ENCODE data around the gene RPL18. TPM values are rescaled to one million over a fixed set of nuclear protein-coding genes. Genes with fewer than 3 reads are reported as not detected.

The RPL18 gene
- total RNA-seq, 4 donors from 2014 or later, result 1,394 to 2,260 (median 1,686) TPM

GRCh38 chr19:48619692-48620585 lies 961 bp upstream of the RPL18 start:
- H3K4me1 ChIP-seq, result peaks cover 31 to 62% (median 55%) of the 10 kb centered on the region in 4 donors
- no peak for DNase-seq
- peak overlapping the region; percentile 90 to 97 (median 94) for H3K27ac ChIP-seq
- in situ Hi-C loops (cut with MboI; ENCODE audit: low pct_ligation_motif_present in 1 of 4, low pct_unique_long_range_greater_than_20kb in 1 of 4, low sequenced_read_pairs in 3 of 4), result no loop called here
- peaks cover 0 to 19% (median 6%) of the 10 kb centered on the region in 4 donors for H3K36me3 ChIP-seq
- TF ChIP-seq, protein P1, sequence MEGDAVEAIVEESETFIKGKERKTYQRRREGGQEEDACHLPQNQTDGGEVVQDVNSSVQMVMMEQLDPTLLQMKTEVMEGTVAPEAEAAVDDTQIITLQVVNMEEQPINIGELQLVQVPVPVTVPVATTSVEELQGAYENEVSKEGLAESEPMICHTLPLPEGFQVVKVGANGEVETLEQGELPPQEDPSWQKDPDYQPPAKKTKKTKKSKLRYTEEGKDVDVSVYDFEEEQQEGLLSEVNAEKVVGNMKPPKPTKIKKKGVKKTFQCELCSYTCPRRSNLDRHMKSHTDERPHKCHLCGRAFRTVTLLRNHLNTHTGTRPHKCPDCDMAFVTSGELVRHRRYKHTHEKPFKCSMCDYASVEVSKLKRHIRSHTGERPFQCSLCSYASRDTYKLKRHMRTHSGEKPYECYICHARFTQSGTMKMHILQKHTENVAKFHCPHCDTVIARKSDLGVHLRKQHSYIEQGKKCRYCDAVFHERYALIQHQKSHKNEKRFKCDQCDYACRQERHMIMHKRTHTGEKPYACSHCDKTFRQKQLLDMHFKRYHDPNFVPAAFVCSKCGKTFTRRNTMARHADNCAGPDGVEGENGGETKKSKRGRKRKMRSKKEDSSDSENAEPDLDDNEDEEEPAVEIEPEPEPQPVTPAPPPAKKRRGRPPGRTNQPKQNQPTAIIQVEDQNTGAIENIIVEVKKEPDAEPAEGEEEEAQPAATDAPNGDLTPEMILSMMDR (IDR thresholded peaks at IDR 0.05), result peak in 2 of 5 experiments; percentile 27
- no peak for TF ChIP-seq POLR2A (IDR thresholded peaks at IDR 0.05)
- WGBS, 2 donors (ENCODE audit: low coverage in 1 of 2), result 31 to 57% methylated on average over 1 to 6 of the region's 6 CpGs
- intact Hi-C loops (cut with DNase I; ENCODE audit: low total_unique reads), result no loop called here
- H3K27me3 ChIP-seq, result no peaks in the 10 kb centered on the region
- H3K4me3 ChIP-seq, result peak overlapping the region; percentile 42 to 90 (median 64)
- no peaks in the 10 kb centered on the region for H3K9me3 ChIP-seq

DNA sequence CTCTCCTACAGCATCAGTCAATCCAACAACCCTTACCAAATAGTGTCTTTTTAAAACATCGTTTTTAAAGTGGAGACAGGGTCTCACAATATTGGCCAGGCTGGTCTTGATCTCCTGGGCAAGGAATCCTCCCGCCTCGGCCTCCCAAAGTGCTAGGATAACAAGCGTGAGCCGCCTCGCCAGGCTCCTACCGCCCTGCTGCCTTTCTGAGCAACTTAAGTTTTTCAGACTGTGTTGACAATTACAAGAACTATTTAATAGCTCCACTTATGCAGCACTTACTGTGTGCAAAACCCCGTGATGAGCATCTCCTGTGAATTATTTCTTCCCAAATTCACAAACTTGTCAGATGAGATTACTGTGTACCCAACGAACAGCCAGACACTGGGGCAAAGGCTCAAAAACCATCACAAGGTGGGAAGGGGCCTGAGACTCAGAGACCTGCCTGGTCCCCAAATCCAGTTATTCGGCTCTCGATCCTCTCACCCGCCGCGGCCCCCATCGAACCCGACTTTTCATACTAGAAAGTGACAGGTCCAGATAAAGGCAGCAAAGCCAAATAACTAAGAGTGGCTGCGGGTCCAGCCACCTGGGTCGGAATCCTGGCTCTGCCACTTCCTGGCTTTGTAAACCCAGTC lies 581 bp downstream of the RPL18 start:
- Histone ChIP-seq H3K9me3 (no peaks in the 10 kb centered on the region), H3K27ac (peak overlapping the region; percentile 90 to 97 (median 94)), H3K4me3 (peak overlapping the region; percentile 56 to 90 (median 68)), H3K27me3 (no peaks in the 10 kb centered on the region), H3K36me3 (peaks cover 0 to 19% (median 6%) of the 10 kb centered on the region in 4 donors), H3K4me1 (peaks cover 28 to 50% (median 44%) of the 10 kb centered on the region in 4 donors)
- in situ Hi-C loops (cut with MboI; ENCODE audit: low pct_ligation_motif_present in 1 of 4, low pct_unique_long_range_greater_than_20kb in 1 of 4, low sequenced_read_pairs in 3 of 4) (no loop called here), intact Hi-C loops (cut with DNase I; ENCODE audit: low total_unique reads) (no loop called here)
- 0% methylated on average over 18 of the region's 18 CpGs; no CpG with 5 or more reads in 1 of the 2 donors for WGBS, 2 donors (ENCODE audit: low coverage in 1 of 2)
- TF ChIP-seq POLR2A (IDR thresholded peaks at IDR 0.05), result no peak
- TF ChIP-seq, protein P1 (IDR thresholded peaks at IDR 0.05), result no peak
- no peak for TF ChIP-seq POLR2AphosphoS5 (IDR thresholded peaks at IDR 0.05)
- TF ChIP-seq EP300 (IDR thresholded peaks at IDR 0.05; ENCODE audit: low read depth), result no peak
- DNase-seq, result no peak

DNA sequence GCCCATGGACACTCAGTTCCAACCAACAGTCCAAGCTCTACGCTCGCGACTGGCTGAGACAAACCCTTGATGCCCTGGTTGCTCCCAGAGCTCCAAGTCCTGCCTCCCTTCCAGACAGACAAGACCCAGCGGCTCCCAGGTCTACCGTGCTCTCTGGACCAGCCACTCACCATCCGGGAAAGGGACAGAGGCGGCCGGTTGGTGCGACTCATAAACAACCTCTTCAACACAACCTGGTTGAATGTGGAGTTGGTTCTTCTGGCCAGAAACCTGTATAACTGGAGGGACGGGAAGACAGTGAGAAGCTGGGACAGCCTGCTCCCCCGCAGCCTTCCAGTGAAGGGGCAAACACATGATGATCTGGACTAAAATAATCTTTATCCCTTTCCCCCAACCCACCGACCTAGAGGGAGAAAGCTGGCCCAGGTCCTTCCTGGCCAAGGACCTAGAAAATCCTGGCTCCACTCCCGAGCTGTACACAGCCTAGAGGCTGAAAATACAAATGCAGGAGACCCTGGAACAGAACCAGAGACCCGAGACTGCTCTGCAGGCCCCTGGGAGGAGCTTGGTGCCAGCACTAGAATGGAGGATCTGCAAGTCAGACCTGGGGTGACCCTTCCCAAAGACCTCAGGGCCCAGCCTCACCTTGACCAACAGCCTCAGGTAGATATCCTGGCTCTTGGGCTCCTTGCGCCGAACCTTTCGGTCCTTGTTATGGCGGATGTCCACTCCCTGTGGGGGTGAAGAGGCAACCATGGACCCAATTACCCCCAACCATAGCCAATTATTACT lies 1.6 kb downstream of the RPL18 start:
- peaks cover 24 to 49% (median 46%) of the 10 kb centered on the region in 4 donors for H3K4me1 ChIP-seq
- peak overlapping the region in 3 of 4 donors; percentile 56 to 90 (median 73) for H3K4me3 ChIP-seq
- no peak for DNase-seq
- no peaks in the 10 kb centered on the region for H3K9me3 ChIP-seq
- intact Hi-C loops (cut with DNase I; ENCODE audit: low total_unique reads) (no loop called here), in situ Hi-C loops (cut with MboI; ENCODE audit: low pct_ligation_motif_present in 1 of 4, low pct_unique_long_range_greater_than_20kb in 1 of 4, low sequenced_read_pairs in 3 of 4) (no loop called here)
- TF ChIP-seq EP300 (IDR thresholded peaks at IDR 0.05; ENCODE audit: low read depth) (no peak), POLR2A (IDR thresholded peaks at IDR 0.05) (no peak), POLR2AphosphoS5 (IDR thresholded peaks at IDR 0.05) (no peak)
- TF ChIP-seq, protein P1 (IDR thresholded peaks at IDR 0.05), result peak in 1 of 5 experiments; percentile 23
- H3K36me3 ChIP-seq, result peaks cover 0 to 19% (median 6%) of the 10 kb centered on the region in 4 donors
- peak overlapping the region; percentile 90 to 97 (median 94) for H3K27ac ChIP-seq
- 41% methylated on average over 17 of the region's 18 CpGs; no CpG with 5 or more reads in 1 of the 2 donors for WGBS, 2 donors (ENCODE audit: low coverage in 1 of 2)
- no peaks in the 10 kb centered on the region for H3K27me3 ChIP-seq

All from transverse colon (tissue), 4 donors.